ENCODE data around the gene FH.

FH gene

DNA sequence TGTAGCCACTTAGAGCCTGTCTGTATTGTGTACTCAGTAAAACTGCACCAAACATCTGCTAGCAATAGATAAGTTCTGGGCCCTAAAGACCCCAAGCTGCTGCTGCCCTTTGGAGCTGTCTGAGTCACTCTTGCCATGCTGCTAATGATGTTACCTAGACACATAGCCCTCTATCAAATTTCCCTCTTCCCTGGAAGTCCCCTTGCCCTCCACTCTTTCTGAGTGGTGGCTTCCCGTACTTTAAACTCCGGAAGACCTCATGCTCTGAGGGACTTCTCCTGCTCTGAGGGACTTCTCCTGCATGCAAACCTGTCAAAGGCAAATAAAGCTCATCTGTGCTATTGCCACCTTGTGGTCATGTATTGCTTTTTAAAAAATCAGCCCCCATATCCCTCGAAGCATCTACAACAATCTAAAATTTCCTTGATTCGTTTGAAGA, 34.0 kb downstream of the FH start:
- Histone ChIP-seq H3K4me3 (no peak overlapping the region), H3K4me1 (no peaks in the 10 kb centered on the region; the same call in 1 of the 2 replicates), H3K4me2 (no peak overlapping the region), H3K27ac (no peak overlapping the region), H3K36me3 (0 out of 2 replicates have a peak, but pooled peaks cover 4% of the 10 kb centered on the region), H4K20me1 (no peaks in the 10 kb centered on the region), H3K27me3 (no peaks in the 10 kb centered on the region), H3K9ac (no peak overlapping the region), H3K9me3 (no peaks in the 10 kb centered on the region)
- no peak for TF ChIP-seq Cebpa-rat (IDR thresholded peaks at IDR 0.05)

DNA sequence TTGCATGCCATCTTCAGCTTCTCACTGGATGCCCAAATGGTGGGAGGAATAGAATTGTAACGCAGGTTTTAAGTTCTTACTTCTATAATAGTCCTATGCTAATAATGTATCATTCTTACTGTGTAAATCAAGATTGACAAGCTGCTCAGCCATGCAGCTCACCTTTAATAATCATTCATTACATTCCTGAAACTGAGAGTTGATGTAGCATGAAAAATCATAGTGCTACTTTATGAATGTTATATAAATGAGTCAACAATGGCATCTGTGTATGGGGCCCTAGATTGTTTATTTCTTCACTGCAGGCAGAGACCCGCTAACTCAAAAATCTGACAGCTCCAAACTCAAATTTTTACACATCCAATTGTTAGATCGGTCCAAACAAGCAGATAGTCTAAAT, 34.4 kb downstream of the FH start:
- H3K4me3 ChIP-seq: no peak overlapping the region
- no peaks in the 10 kb centered on the region for H3K9me3 ChIP-seq
- TF ChIP-seq Cebpa-rat (IDR thresholded peaks at IDR 0.05): no peak
- H3K27ac ChIP-seq: no peak overlapping the region
- no peak overlapping the region for H3K4me2 ChIP-seq
- no peak overlapping the region for H3K9ac ChIP-seq
- H3K4me1 ChIP-seq: no peaks in the 10 kb centered on the region; the same call in 1 of the 2 replicates
- H4K20me1 ChIP-seq: no peaks in the 10 kb centered on the region
- no peaks in the 10 kb centered on the region for H3K27me3 ChIP-seq
- 0 out of 2 replicates have a peak, but pooled peaks cover 4% of the 10 kb centered on the region for H3K36me3 ChIP-seq

GRCh38 chr1:241482761-241483250, 36.7 kb downstream of the FH start:
- no peak overlapping the region for H3K4me3 ChIP-seq
- H3K9me3 ChIP-seq: no peaks in the 10 kb centered on the region
- H3K4me1 ChIP-seq: no peaks in the 10 kb centered on the region; the same call in 1 of the 2 replicates
- H3K4me2 ChIP-seq: no peak overlapping the region
- no peaks in the 10 kb centered on the region for H4K20me1 ChIP-seq
- no peak for TF ChIP-seq Cebpa-rat (IDR thresholded peaks at IDR 0.05)
- no peaks in the 10 kb centered on the region for H3K36me3 ChIP-seq
- H3K27me3 ChIP-seq: no peaks in the 10 kb centered on the region
- H3K27ac ChIP-seq: no peak overlapping the region
- H3K9ac ChIP-seq: no peak overlapping the region

DNA sequence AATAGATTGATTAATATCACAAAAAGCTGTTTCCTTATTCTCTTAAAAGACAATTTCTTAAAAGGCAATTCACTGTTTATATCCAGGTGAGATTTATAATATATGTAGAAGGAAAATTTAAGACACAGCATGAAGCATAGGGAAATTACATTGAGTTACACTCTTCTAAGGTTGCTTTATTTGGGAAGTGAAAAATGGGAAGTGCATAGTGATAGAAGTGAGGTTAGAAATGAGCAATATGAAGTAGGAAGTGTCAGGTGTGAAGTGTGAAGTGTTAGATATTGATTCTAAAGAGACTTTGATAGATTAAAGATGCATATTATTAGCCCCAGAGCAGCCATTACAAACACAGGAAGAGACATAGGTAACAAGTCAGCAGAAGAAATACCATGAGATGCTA, 40.3 kb downstream of the FH start:
- H3K27me3 ChIP-seq: no peaks in the 10 kb centered on the region
- H4K20me1 ChIP-seq: no peaks in the 10 kb centered on the region
- no peak overlapping the region for H3K27ac ChIP-seq
- no peak for TF ChIP-seq Cebpa-rat (IDR thresholded peaks at IDR 0.05)
- no peaks in the 10 kb centered on the region for H3K36me3 ChIP-seq
- no peaks in the 10 kb centered on the region for H3K4me1 ChIP-seq
- no peak overlapping the region for H3K9ac ChIP-seq
- H3K4me3 ChIP-seq: no peak overlapping the region
- no peak overlapping the region for H3K4me2 ChIP-seq
- no peaks in the 10 kb centered on the region for H3K9me3 ChIP-seq

GRCh38 chr1:241475671-241476070, 43.9 kb downstream of the FH start:
- no peak for TF ChIP-seq Cebpa-rat (IDR thresholded peaks at IDR 0.05)
- H3K4me2 ChIP-seq: no peak overlapping the region
- no peak overlapping the region for H3K4me3 ChIP-seq

GRCh38 chr1:241473026-241473425, 46.5 kb downstream of the FH start:
- no peak for TF ChIP-seq Cebpa-rat (IDR thresholded peaks at IDR 0.05)
- Histone ChIP-seq H3K27ac (no peak overlapping the region), H3K4me3 (no peak overlapping the region), H3K4me2 (no peak overlapping the region), H4K20me1 (no peaks in the 10 kb centered on the region), H3K36me3 (no peaks in the 10 kb centered on the region), H3K4me1 (no peaks in the 10 kb centered on the region), H3K9ac (no peak overlapping the region), H3K9me3 (no peaks in the 10 kb centered on the region), H3K27me3 (no peaks in the 10 kb centered on the region)

More at GRCh38 chr1:241475671-241476070, 43.9 kb downstream of the FH start:
- Histone ChIP-seq H4K20me1 (no peaks in the 10 kb centered on the region), H3K9ac (no peak overlapping the region), H3K36me3 (no peaks in the 10 kb centered on the region), H3K9me3 (no peaks in the 10 kb centered on the region), H3K4me1 (no peaks in the 10 kb centered on the region), H3K27ac (no peak overlapping the region), H3K27me3 (no peaks in the 10 kb centered on the region)

GRCh38 chr1:241470908-241471590, 48.5 kb downstream of the FH start:
- Histone ChIP-seq H3K9me3 (no peaks in the 10 kb centered on the region), H3K36me3 (no peaks in the 10 kb centered on the region)
- TF ChIP-seq Cebpa-rat (IDR thresholded peaks at IDR 0.05): no peak

GRCh38 chr1:241470361-241470760, 49.2 kb downstream of the FH start:
- H3K4me1 ChIP-seq: no peaks in the 10 kb centered on the region
- H3K4me2 ChIP-seq: no peak overlapping the region
- no peak overlapping the region for H3K9ac ChIP-seq
- H3K27ac ChIP-seq: no peak overlapping the region
- no peaks in the 10 kb centered on the region for H3K27me3 ChIP-seq
- H3K9me3 ChIP-seq: no peaks in the 10 kb centered on the region
- no peak for TF ChIP-seq Cebpa-rat (IDR thresholded peaks at IDR 0.05)
- no peaks in the 10 kb centered on the region for H3K36me3 ChIP-seq
- H4K20me1 ChIP-seq: no peaks in the 10 kb centered on the region
- H3K4me3 ChIP-seq: no peak overlapping the region

More at GRCh38 chr1:241470908-241471590, 48.5 kb downstream of the FH start:
- Histone ChIP-seq H3K27me3 (no peaks in the 10 kb centered on the region), H4K20me1 (no peaks in the 10 kb centered on the region), H3K27ac (no peak overlapping the region), H3K4me2 (no peak overlapping the region), H3K4me1 (no peaks in the 10 kb centered on the region), H3K9ac (no peak overlapping the region), H3K4me3 (no peak overlapping the region)

- no peaks in the 10 kb centered on the region for H3K27me3 ChIP-seq
- no peaks in the 10 kb centered on the region for H3K4me1 ChIP-seq
- TF ChIP-seq Cebpa-rat (IDR thresholded peaks at IDR 0.05): no peak
- H4K20me1 ChIP-seq: no peaks in the 10 kb centered on the region
- H3K9me3 ChIP-seq: no peaks in the 10 kb centered on the region
- no peak overlapping the region for H3K27ac ChIP-seq
- no peak overlapping the region for H3K4me3 ChIP-seq
- H3K36me3 ChIP-seq: no peaks in the 10 kb centered on the region
- no peak overlapping the region for H3K4me2 ChIP-seq
- no peak overlapping the region for H3K9ac ChIP-seq
These were observed 53.9 kb downstream of the FH start for GRCh38 chr1:241465673-241466072.

DNA sequence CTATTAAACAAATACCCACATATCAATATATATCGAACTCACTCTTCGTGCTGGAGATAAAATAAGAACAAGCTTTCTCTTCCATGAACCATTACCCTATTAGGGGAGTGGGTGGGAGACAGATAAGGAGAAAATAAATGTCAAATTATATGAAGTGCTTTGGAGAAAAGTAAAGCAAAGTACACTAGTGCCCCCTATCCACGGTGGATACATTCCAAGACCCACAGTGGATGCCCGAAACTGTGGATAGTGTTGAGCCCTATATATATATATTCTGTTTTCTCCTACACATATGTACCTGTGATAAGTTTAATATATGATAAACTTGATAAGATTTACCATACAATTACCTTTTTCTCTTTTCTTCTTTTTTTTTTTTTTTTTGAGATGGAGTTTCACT, 54.6 kb downstream of the FH start:
- no peaks in the 10 kb centered on the region for H4K20me1 ChIP-seq
- no peaks in the 10 kb centered on the region for H3K9me3 ChIP-seq
- H3K4me1 ChIP-seq: no peaks in the 10 kb centered on the region
- no peak overlapping the region for H3K4me2 ChIP-seq
- H3K36me3 ChIP-seq: no peaks in the 10 kb centered on the region
- no peak for TF ChIP-seq Cebpa-rat (IDR thresholded peaks at IDR 0.05)
- H3K4me3 ChIP-seq: no peak overlapping the region
- H3K27ac ChIP-seq: no peak overlapping the region
- no peaks in the 10 kb centered on the region for H3K27me3 ChIP-seq
- no peak overlapping the region for H3K9ac ChIP-seq

All from BLaER1 (cell line).